Adrenal gland (tissue), 12 donors: ENCODE measurements around the gene NR1D2. TPM values are rescaled to one million over a fixed set of nuclear protein-coding genes. Genes with fewer than 3 reads are reported as not detected.

Source experiments
- DNase-seq, 7 donors: peaks; one replicate each; pipeline ENCODE4 v3.0.0-alpha.2; 2019 to 2020
- H3K27ac ChIP-seq, 5 donors: fragments of 200-600 bp; sonication (generic) in 4 of 5; 1 replicate in 3 of 5; 2 replicates in 2 of 5; pipeline versions ENCODE4 v1.5.1 to v1.8.0; 2016 to 2020; ENCODE audit warnings: mild to moderate bottlenecking in 1 of 5
- H3K27me3 ChIP-seq: fragments of 200-600 bp; 2 replicates; pipeline ENCODE4 v1.8.0; 2021
- H3K36me3 ChIP-seq, 2 donors: fragments of 200-600 bp; replicated peaks in 1 of 2; 1 replicate in 1 of 2; 2 replicates in 1 of 2; pipeline versions ENCODE4 v1.5.1 to v1.8.0; 2018 to 2022
- H3K4me1 ChIP-seq, 2 donors: fragments of 200-600 bp; replicated peaks in 1 of 2; 1 replicate in 1 of 2; 2 replicates in 1 of 2; pipeline versions ENCODE4 v1.5.1 to v1.8.0; 2018 to 2021
- H3K4me3 ChIP-seq, 4 donors: fragments of 200-600 bp; sonication (generic) in 3 of 4; one replicate each; pipeline ENCODE4 v1.5.1; 2016 to 2018
- H3K9me3 ChIP-seq, 3 donors: fragments of 200-600 bp; sonication (generic) in 1 of 3; replicated peaks in 1 of 3; 1 replicate in 2 of 3; 2 replicates in 1 of 3; pipeline versions ENCODE4 v1.5.1 to v1.8.0; 2016 to 2021
- CTCF ChIP-seq, 6 experiments: fragments of 450-650 bp in 4 of 6; fragments of 200-600 bp in 2 of 6; sonication (generic) in 1 of 6; IDR thresholded peaks; 1 replicate in 5 of 6; 2 replicates in 1 of 6; pipeline versions ENCODE4 v1.5.1 to v1.8.0; 2016 to 2021; ENCODE audit warnings: antibody characterized with exemption in 6 of 6, mild to moderate bottlenecking in 2 of 6, moderate library complexity in 1 of 6
- POLR2A ChIP-seq, 2 donors: fragments of 450-650 bp; IDR thresholded peaks; one replicate each; pipeline ENCODE4 v1.6.1; 2017; ENCODE audit warnings: antibody characterized with exemption in 2 of 2, mild to moderate bottlenecking in 2 of 2, moderate library complexity in 1 of 2
- WGBS, 4 donors: extraction: QIAGEN DNeasy Blood & Tissue Kit in 2 of 4; methylation state at CpG; one replicate each; pipeline versions ENCODE4 v1.1.5 to v1.1.7; 2013 to 2017; 5-methylcytosine and 5-hydroxymethylcytosine counted together
- intact Hi-C, 2 donors: fragments of 100-400 bp; cut with DNase I; formaldehyde crosslinking; loops; one replicate each; pipeline versions ENCODE4 v1.14.1 to v1.15.0; 2022 to 2023
- polyA plus RNA-seq, 3 donors: library from polyadenylated mRNA; stranded (reverse); fragments of 200-250 nt in 2 of 3; fragments of 350-450 nt in 1 of 3; fragmentation: Illumina TruSeq in 1 of 3; extraction: RNeasy Lipid Tissue Mini Kit (QIAGEN cat#74804) in 1 of 3; gene quantifications; one replicate each; pipeline ENCODE4 v1.2.3, GENCODE V29; 2013 to 2014
- total RNA-seq, 9 donors: library from RNA; depleted of rRNA in 4 of 9; stranded (reverse); fragments of >200 nt in 4 of 9; fragments of 120-200 nt in 1 of 9; fragmentation: NEBNext Ultra II Directional in 1 of 9; extraction: Animal tissue kit (Norgen Biotek cat#: 25700) in 1 of 9; gene quantifications; one replicate each; pipeline versions ENCODE4 v1.1.0 to v1.2.4, GENCODE V29; 2013 to 2023
- donor health status: healthy with polysubstance abuse.
- donor health status: Bipolar disorder and iron deficiency.
- donor health status: DM: yes; HTN: yes; CAD: no.
- donor health status: DM: no; HTN: no; CAD: no.
- donor health status: DM: no; HTN: no; CAD: no.
- donor health status: DM: yes; HTN: yes; CAD: no.

Gene NR1D2
- total and polyA plus RNA-seq, 12 donors = 8.7 to 43.4 (median 29.6) TPM

GRCh38 chr3:23928524-23928923 lies 16.6 kb upstream of the NR1D2 start:
- no peaks in the 10 kb centered on the region for H3K27me3 ChIP-seq
- no peak for DNase-seq
- H3K9me3 ChIP-seq = no peaks in the 10 kb centered on the region
- H3K4me3 ChIP-seq = no peak overlapping the region
- 53 to 68% (median 67%) methylated on average over 6 to 8 of the region's 8 CpGs for WGBS, 4 donors
- no peak for TF ChIP-seq POLR2A (IDR thresholded peaks at IDR 0.05)
- TF ChIP-seq CTCF (IDR thresholded peaks at IDR 0.05) = no peak
- no peaks in the 10 kb centered on the region for H3K4me1 ChIP-seq
- intact Hi-C loops = no loop called here
- no peak overlapping the region for H3K27ac ChIP-seq
- no peaks in the 10 kb centered on the region for H3K36me3 ChIP-seq

GRCh38 chr3:23931597-23931996 lies 13.5 kb upstream of the NR1D2 start:
- Histone ChIP-seq H3K27ac (no peak overlapping the region), H3K36me3 (no peaks in the 10 kb centered on the region), H3K27me3 (no peaks in the 10 kb centered on the region), H3K4me3 (no peak overlapping the region), H3K9me3 (no peaks in the 10 kb centered on the region), H3K4me1 (no peaks in the 10 kb centered on the region)
- WGBS, 4 donors = 75 to 88% (median 79%) methylated on average over 3 of the region's 3 CpGs
- no peak for TF ChIP-seq CTCF (IDR thresholded peaks at IDR 0.05)
- no peak for TF ChIP-seq POLR2A (IDR thresholded peaks at IDR 0.05)
- DNase-seq = no peak
- intact Hi-C loops = no loop called here

- H3K4me3 ChIP-seq = no peak overlapping the region
- H3K27me3 ChIP-seq = no peaks in the 10 kb centered on the region
- no peaks in the 10 kb centered on the region for H3K4me1 ChIP-seq
- no peak for TF ChIP-seq POLR2A (IDR thresholded peaks at IDR 0.05)
- no peak for TF ChIP-seq CTCF (IDR thresholded peaks at IDR 0.05)
- intact Hi-C loops = no loop called here
- 77 to 85% (median 80%) methylated on average over 4 of the region's 4 CpGs for WGBS, 4 donors
- H3K36me3 ChIP-seq = no peaks in the 10 kb centered on the region
- no peaks in the 10 kb centered on the region for H3K9me3 ChIP-seq
- H3K27ac ChIP-seq = no peak overlapping the region
- DNase-seq = no peak
Observed at GRCh38 chr3:23932571-23932970, 12.5 kb upstream of the NR1D2 start.

GRCh38 chr3:23934253-23934652 lies 10.8 kb upstream of the NR1D2 start:
- Histone ChIP-seq H3K9me3 (no peaks in the 10 kb centered on the region), H3K27me3 (no peaks in the 10 kb centered on the region), H3K27ac (no peak overlapping the region), H3K36me3 (no peaks in the 10 kb centered on the region), H3K4me3 (no peak overlapping the region), H3K4me1 (no peaks in the 10 kb centered on the region)
- DNase-seq = no peak
- intact Hi-C loops = no loop called here
- WGBS, 4 donors = 62 to 74% (median 64%) methylated on average over 4 of the region's 4 CpGs
- no peak for TF ChIP-seq CTCF (IDR thresholded peaks at IDR 0.05)
- no peak for TF ChIP-seq POLR2A (IDR thresholded peaks at IDR 0.05)
